ENCODE results near the gene NBPF6.

NBPF6 gene

DNA sequence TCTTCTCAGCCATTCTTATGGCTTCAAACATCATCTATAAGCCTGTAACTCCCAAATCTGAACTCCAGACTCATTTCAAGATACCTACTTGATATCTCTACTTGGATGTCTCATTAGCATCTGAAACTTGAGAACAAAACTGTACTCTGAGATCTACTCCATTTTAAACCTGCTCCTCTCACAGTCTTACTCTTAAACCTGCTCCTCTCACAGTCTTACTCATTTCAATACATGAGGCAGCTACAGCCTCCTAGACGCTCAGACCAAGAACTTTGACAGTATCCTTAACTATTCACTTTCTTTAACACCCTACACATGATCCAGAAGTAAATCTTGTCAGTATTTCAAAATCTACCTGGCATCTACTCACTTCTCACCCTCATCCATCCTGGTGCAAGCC lies 54.3 kb downstream of the NBPF6 start:
- H3K9ac ChIP-seq (ENCODE audit: low read length) = no peak overlapping the region
- no peaks in the 10 kb centered on the region for H3K36me3 ChIP-seq (ENCODE audit: low read length)
- no peak overlapping the region for H3K4me3 ChIP-seq (ENCODE audit: insufficient read depth, low read length, poor library complexity, severe bottlenecking)
- H4K20me1 ChIP-seq (ENCODE audit: low read depth, low read length) = no peaks in the 10 kb centered on the region
- no peaks in the 10 kb centered on the region for H3K27me3 ChIP-seq (ENCODE audit: low read length)
- H3K27ac ChIP-seq (ENCODE audit: low read depth, low read length) = no peak overlapping the region
- H3K9me2 ChIP-seq (replicated peaks; ENCODE audit: insufficient read depth, low read length) = no peaks in the 10 kb centered on the region
- H3K79me2 ChIP-seq (ENCODE audit: insufficient read depth, low read length) = no peaks in the 10 kb centered on the region
- H2AFZ ChIP-seq (ENCODE audit: low read depth, low read length, severe bottlenecking) = no peak overlapping the region
- H3K9me3 ChIP-seq (ENCODE audit: insufficient read depth, low read length) = no peaks in the 10 kb centered on the region
- TF ChIP-seq EZH2phosphoT487 (conservative IDR thresholded peaks at IDR 0.05; ENCODE audit: low read length) = no peak
- TF ChIP-seq, protein P1, sequence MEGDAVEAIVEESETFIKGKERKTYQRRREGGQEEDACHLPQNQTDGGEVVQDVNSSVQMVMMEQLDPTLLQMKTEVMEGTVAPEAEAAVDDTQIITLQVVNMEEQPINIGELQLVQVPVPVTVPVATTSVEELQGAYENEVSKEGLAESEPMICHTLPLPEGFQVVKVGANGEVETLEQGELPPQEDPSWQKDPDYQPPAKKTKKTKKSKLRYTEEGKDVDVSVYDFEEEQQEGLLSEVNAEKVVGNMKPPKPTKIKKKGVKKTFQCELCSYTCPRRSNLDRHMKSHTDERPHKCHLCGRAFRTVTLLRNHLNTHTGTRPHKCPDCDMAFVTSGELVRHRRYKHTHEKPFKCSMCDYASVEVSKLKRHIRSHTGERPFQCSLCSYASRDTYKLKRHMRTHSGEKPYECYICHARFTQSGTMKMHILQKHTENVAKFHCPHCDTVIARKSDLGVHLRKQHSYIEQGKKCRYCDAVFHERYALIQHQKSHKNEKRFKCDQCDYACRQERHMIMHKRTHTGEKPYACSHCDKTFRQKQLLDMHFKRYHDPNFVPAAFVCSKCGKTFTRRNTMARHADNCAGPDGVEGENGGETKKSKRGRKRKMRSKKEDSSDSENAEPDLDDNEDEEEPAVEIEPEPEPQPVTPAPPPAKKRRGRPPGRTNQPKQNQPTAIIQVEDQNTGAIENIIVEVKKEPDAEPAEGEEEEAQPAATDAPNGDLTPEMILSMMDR (IDR thresholded peaks at IDR 0.05; ENCODE audit: insufficient read depth, low read length, poor library complexity, severe bottlenecking) = no peak
- no peaks in the 10 kb centered on the region for H3F3A ChIP-seq (ENCODE audit: insufficient read depth)
- no peak overlapping the region for H3K4me2 ChIP-seq (ENCODE audit: low read depth, low read length, poor library complexity, severe bottlenecking)

DNA sequence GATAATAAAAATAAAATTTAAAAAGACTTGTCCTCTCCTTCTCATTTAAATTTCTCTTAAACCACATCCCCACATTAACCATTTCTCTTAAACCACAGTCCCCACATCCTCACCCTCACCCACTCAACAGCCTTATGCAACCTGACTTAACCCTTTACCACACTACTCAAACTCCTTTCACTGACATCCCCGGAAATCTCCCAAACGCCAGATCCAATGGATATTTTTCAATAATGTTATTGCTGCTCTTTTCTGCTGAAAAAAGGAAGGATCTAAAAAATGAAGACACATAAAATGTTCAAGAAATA lies 55.6 kb downstream of the NBPF6 start:
- H3K27ac ChIP-seq (ENCODE audit: low read depth, low read length) = no peak overlapping the region
- H3K4me2 ChIP-seq (ENCODE audit: low read depth, low read length, poor library complexity, severe bottlenecking) = no peak overlapping the region
- H3K27me3 ChIP-seq (ENCODE audit: low read length) = no peaks in the 10 kb centered on the region
- TF ChIP-seq, protein P1 (IDR thresholded peaks at IDR 0.05; ENCODE audit: insufficient read depth, low read length, poor library complexity, severe bottlenecking) = no peak
- TF ChIP-seq EZH2phosphoT487 (conservative IDR thresholded peaks at IDR 0.05; ENCODE audit: low read length) = no peak
- no peaks in the 10 kb centered on the region for H4K20me1 ChIP-seq (ENCODE audit: low read depth, low read length)
- no peaks in the 10 kb centered on the region for H3K79me2 ChIP-seq (ENCODE audit: insufficient read depth, low read length)
- no peaks in the 10 kb centered on the region for H3F3A ChIP-seq (ENCODE audit: insufficient read depth)
- no peak overlapping the region for H3K4me3 ChIP-seq (ENCODE audit: insufficient read depth, low read length, poor library complexity, severe bottlenecking)
- no peaks in the 10 kb centered on the region for H3K9me3 ChIP-seq (ENCODE audit: insufficient read depth, low read length)
- H3K9ac ChIP-seq (ENCODE audit: low read length) = no peak overlapping the region
- no peaks in the 10 kb centered on the region for H3K9me2 ChIP-seq (replicated peaks; ENCODE audit: insufficient read depth, low read length)
- H3K36me3 ChIP-seq (ENCODE audit: low read length) = no peaks in the 10 kb centered on the region
- no peak overlapping the region for H2AFZ ChIP-seq (ENCODE audit: low read depth, low read length, severe bottlenecking)

DNA sequence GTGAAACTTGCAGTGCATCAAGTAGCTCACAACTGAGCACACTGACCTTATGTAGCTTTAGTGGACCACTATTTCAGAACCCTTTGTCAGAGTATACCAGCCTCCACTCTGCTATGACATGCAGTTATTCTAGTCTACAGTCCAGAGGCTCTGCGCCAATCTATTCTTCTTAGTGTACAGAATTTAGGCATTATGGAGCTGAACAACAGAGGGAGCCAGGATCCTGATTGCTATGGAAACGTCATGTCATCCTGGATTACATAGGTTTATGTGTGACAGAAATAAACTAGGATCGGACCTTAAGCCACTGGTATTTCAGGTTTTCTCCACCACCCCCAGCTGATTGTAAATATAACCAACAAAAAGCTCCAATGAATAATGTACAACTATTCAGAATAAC lies 61.6 kb downstream of the NBPF6 start:
- no peak overlapping the region for H2AFZ ChIP-seq (ENCODE audit: low read depth, low read length, severe bottlenecking)
- H4K20me1 ChIP-seq (ENCODE audit: low read depth, low read length) = no peaks in the 10 kb centered on the region
- no peak overlapping the region for H3K27ac ChIP-seq (ENCODE audit: low read depth, low read length)
- H3K36me3 ChIP-seq (ENCODE audit: low read length) = no peaks in the 10 kb centered on the region
- H3K4me2 ChIP-seq (ENCODE audit: low read depth, low read length, poor library complexity, severe bottlenecking) = no peak overlapping the region
- H3K9me3 ChIP-seq (ENCODE audit: insufficient read depth, low read length) = no peaks in the 10 kb centered on the region
- no peaks in the 10 kb centered on the region for H3K79me2 ChIP-seq (ENCODE audit: insufficient read depth, low read length)
- H3F3A ChIP-seq (ENCODE audit: insufficient read depth) = no peaks in the 10 kb centered on the region
- H3K9ac ChIP-seq (ENCODE audit: low read length) = no peak overlapping the region
- no peaks in the 10 kb centered on the region for H3K27me3 ChIP-seq (ENCODE audit: low read length)
- TF ChIP-seq EZH2phosphoT487 (conservative IDR thresholded peaks at IDR 0.05; ENCODE audit: low read length) = no peak
- TF ChIP-seq, protein P1 (IDR thresholded peaks at IDR 0.05; ENCODE audit: insufficient read depth, low read length, poor library complexity, severe bottlenecking) = no peak
- no peaks in the 10 kb centered on the region for H3K9me2 ChIP-seq (replicated peaks; ENCODE audit: insufficient read depth, low read length)
- H3K4me3 ChIP-seq (ENCODE audit: insufficient read depth, low read length, poor library complexity, severe bottlenecking) = no peak overlapping the region
